ENCODE measurements around the gene SPEM3.

Gene SPEM3

DNA sequence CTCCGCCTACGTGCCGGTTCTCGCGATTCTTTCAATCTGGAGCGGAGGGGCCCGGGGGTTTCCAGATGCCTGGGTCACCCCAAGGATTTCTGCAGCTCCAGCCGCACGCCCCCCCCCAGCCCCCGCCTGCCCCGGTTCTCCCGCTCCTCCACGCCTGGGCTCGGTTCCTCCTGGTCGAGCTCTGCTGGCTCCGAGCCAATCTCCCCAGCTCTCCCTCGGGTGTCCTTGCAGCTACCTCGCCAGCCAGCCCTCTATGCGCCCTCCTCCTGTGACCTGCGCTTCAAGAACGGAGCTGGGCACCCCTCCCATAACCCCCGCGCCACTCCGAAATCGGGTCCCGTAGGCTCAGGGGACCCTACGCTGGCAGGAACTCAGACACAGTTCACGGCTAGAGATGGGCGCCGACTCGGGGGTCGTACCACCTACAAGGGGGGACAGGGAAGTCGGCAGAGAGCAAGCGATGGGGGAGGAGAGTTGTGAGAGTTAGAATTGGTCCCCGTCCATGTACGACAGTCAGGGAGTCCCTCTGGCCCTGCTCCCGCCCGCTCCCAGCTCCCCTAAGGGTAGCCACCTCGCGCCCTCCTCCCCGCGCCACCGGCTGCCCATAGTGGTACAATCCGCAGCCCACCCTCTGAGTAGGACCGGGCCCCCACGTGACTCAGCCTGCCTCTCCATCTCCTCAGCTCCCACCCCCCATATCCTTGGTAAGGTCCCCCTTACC lies 11.6 kb downstream of the SPEM3 start:
- DNase-seq (ENCODE audit: extremely low read depth, low read depth): no peak
- TF ChIP-seq, protein P1, sequence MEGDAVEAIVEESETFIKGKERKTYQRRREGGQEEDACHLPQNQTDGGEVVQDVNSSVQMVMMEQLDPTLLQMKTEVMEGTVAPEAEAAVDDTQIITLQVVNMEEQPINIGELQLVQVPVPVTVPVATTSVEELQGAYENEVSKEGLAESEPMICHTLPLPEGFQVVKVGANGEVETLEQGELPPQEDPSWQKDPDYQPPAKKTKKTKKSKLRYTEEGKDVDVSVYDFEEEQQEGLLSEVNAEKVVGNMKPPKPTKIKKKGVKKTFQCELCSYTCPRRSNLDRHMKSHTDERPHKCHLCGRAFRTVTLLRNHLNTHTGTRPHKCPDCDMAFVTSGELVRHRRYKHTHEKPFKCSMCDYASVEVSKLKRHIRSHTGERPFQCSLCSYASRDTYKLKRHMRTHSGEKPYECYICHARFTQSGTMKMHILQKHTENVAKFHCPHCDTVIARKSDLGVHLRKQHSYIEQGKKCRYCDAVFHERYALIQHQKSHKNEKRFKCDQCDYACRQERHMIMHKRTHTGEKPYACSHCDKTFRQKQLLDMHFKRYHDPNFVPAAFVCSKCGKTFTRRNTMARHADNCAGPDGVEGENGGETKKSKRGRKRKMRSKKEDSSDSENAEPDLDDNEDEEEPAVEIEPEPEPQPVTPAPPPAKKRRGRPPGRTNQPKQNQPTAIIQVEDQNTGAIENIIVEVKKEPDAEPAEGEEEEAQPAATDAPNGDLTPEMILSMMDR (IDR thresholded peaks at IDR 0.05; ENCODE audit: low read depth, low read length): no peak

DNA sequence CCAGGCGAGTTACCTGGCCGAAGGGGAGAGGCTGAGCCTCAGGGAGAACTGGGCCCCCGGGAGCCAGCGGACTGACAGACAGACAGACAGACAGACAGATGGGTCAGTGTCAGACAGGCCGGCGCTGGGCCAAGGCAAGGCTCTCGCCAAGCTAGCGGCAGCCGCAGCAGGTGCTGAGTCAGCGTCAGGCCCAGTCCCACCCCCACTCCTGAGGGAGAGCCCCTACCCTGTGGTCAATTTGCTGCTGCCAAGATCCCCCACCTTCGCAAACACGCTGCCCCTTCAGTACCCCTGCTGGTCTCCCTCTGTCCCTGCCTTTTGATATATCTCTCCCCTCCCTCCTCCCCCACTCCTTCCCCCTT lies 12.2 kb downstream of the SPEM3 start:
- no peak for DNase-seq (ENCODE audit: extremely low read depth, low read depth)
- TF ChIP-seq, protein P1 (IDR thresholded peaks at IDR 0.05; ENCODE audit: low read depth, low read length): no peak

DNA sequence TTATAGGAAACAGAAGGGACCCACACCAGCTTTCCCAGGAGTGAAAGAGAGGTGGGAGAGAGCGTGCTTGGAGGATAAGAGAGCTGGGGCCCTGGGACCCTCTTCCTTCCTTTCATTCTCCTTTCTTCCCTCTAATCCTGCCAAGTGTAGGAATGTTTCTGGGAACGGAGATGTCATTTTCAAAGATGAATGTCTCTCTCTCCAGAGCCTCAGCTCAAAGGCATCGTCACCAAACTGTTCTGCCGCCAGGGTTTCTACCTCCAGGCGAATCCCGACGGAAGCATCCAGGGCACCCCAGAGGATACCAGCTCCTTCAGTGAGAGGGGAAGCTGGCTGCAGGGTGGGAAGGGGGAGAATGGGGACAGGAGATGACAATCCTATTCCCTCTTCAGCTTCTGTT lies 12.6 kb downstream of the SPEM3 start:
- TF ChIP-seq, protein P1 (IDR thresholded peaks at IDR 0.05; ENCODE audit: low read depth, low read length): no peak
- DNase-seq (ENCODE audit: extremely low read depth, low read depth): no peak

DNA sequence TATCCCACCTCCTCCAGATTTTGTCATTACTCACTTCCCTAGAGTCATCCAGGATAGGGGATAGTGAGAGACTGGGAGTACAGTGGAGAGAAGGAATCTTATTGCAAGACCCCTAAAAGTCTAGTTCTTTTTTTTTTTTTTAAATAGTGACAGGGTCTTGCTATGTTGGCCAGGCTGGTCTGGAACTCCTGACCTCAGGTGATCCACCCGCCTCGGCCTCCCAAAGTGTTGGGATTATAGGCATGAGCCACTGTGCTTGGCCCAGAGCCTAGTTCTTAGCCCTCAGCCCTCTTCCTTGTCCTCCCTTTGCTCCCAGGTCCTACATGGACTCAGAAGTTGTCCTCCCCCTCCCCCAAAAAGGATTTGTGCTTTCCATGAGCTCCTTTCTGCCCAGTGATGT lies 13.5 kb downstream of the SPEM3 start:
- DNase-seq (ENCODE audit: extremely low read depth, low read depth): no peak
- TF ChIP-seq, protein P1 (IDR thresholded peaks at IDR 0.05; ENCODE audit: low read depth, low read length): no peak

DNA sequence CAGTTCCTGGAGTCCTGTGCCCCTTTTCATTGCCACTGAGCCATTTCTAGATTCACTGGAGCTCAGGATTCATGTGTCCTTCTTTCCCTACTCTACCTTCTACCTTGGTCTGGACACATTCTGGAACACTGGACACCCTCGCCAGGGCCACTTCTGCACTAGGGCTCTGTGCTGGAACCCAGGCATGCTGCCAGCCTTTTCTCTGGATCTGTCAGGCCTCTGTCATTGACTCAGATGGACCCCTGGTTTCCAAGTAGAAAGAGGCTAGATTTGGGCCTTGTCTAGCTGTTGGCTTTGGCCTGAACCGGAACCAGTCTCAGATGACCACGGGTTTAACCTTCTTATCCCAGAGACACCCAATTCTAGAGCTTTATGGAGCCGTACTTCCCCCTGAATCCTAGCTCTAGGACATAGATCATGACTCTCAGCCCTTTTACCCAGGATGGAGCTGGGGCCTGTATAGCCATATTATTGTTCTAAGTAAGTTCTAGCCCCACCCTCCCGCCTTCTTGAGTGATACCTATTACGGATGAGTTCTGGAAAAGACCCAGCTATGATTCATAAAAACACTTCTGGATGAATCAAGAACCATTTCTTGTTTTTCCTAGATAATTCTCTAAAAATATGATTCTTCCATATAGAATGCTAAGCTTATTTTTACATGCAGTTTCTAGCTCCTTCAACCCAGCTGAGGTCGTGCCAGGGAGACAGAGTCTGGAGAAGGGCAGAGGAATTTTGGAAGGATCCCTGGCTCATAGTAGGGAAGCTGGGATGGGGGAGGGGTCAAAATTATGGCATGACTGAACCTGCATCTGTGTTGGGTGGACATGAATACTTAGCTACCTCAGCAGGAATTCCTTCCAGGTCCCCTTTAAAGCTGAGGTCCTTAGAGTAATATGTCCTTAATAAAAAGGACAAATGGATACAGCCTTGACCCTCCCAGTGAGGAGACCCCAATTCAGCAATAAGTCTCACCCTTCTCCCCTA lies 15.1 kb downstream of the SPEM3 start:
- TF ChIP-seq, protein P1 (IDR thresholded peaks at IDR 0.05; ENCODE audit: low read depth, low read length): no peak
- no peak for DNase-seq (ENCODE audit: extremely low read depth, low read depth)

DNA sequence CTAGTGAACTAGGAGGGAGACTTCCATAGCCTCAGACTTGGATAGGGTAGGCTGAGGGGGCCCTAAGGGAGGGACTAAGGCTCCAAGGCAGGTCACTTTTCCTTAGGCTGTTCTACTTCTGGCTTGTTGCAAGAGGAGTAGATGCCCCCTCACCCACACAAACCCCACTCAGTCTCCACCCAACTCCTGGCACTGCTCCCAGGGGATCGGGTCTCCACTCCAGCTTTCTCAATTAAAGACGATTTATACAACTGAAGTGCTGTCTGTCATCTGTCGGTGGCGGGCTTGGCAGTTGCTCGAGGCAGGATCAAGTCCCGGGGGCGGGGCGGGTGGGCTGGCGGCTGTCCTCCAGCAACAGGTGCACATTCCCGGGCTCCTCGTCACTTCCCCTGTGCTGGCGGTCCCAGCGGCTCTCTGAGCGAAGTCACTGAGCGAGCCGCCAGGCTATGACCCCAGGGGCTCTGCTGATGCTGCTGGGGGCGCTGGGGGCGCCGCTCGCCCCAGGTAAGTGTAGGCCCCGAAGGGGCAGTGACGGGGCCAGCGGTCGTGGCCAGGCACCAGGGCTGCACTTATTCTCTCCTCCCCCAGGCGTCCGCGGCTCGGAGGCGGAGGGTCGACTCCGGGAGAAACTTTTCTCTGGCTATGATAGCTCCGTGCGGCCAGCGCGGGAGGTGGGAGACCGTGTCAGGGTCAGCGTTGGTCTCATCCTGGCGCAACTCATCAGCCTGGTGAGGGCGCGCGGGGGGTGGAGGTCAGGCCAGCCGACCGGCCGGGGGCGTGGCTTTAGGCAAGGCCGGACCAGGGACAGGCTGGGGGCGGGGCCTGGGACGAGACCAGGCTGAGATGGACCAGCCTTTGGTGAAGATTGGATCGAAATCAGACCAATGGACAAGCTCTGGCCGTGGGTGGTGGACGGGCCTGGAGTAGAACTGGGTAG lies 16.3 kb downstream of the SPEM3 start, which contains the start of gene CHRNB1:
CHRNB1 (plus strand) TSS at position 380 of the 937 bp plus-strand sequence; CDS start at position 447, 67 bp downstream.
- DNase-seq (ENCODE audit: extremely low read depth, low read depth): no peak
- TF ChIP-seq, protein P1 (IDR thresholded peaks at IDR 0.05; ENCODE audit: low read depth, low read length): no peak

All from AG09319 (cell line).